HepG2 (cell line): ENCODE measurements around the gene PSMC3IP. TPM values are rescaled to one million over a fixed set of nuclear protein-coding genes. Genes with fewer than 3 reads are reported as not detected.

Source experiments
- CAMTA2 ChIP-seq: sonication (generic); formaldehyde crosslinking; IDR thresholded peaks from 2 replicates; pipeline ENCODE4 v1.4.0; 2020; ENCODE audit warnings: mild to moderate bottlenecking, missing genetic modification reagents, borderline replicate concordance
- GTF3A ChIP-seq: sonication (generic); formaldehyde crosslinking; conservative IDR thresholded peaks from 2 replicates; pipeline ENCODE4 v1.4.0; 2020; ENCODE audit warnings: mild to moderate bottlenecking, missing genetic modification reagents
- HDAC2 ChIP-seq: sonication (generic); formaldehyde crosslinking; IDR thresholded peaks from 2 replicates; pipeline ENCODE4 v1.4.0; 2020; ENCODE audit warnings: missing genetic modification reagents
- MBD4 ChIP-seq: IDR thresholded peaks from 2 replicates; pipeline ENCODE4 v1.6.1; 2012; ENCODE audit warnings: low read length, inconsistent platforms, borderline replicate concordance
- SOX5 ChIP-seq: IDR thresholded peaks from 2 replicates; pipeline ENCODE4 v1.6.1; 2016; ENCODE audit warnings: borderline replicate concordance
- TOE1 ChIP-seq: sonication (generic); formaldehyde crosslinking; IDR thresholded peaks from 2 replicates; pipeline ENCODE4 v1.4.0; 2020; ENCODE audit warnings: mild to moderate bottlenecking, missing genetic modification reagents
- ZBTB20 ChIP-seq: sonication (generic); formaldehyde crosslinking; IDR thresholded peaks from 2 replicates; pipeline ENCODE4 v1.8.1; 2023; ENCODE audit warnings: missing genetic modification reagents, low read depth, mild to moderate bottlenecking, borderline replicate concordance
- ZBTB38 ChIP-seq: sonication (generic); formaldehyde crosslinking; IDR thresholded peaks from 2 replicates; pipeline ENCODE4 v1.5.1; 2020; ENCODE audit warnings: mild to moderate bottlenecking, missing genetic modification reagents
- ZFAT ChIP-seq: sonication (generic); formaldehyde crosslinking; conservative IDR thresholded peaks from 2 replicates; pipeline ENCODE4 v1.8.1; 2023; ENCODE audit warnings: missing genetic modification reagents, inconsistent platforms
- ZMYM3 ChIP-seq: sonication (generic); formaldehyde crosslinking; IDR thresholded peaks from 2 replicates; pipeline ENCODE4 v1.5.1; 2020; ENCODE audit warnings: mild to moderate bottlenecking, missing genetic modification reagents
- ZNF143 ChIP-seq: sonication (generic); formaldehyde crosslinking; IDR thresholded peaks from 2 replicates; pipeline ENCODE4 v1.4.0; 2020; ENCODE audit warnings: missing genetic modification reagents
- ZNF234 ChIP-seq: sonication (generic); formaldehyde crosslinking; conservative IDR thresholded peaks from 2 replicates; pipeline ENCODE4 v1.5.1; 2020; ENCODE audit warnings: mild to moderate bottlenecking, missing genetic modification reagents
- ZNF274 ChIP-seq: sonication (generic); formaldehyde crosslinking; IDR thresholded peaks from 2 replicates; pipeline ENCODE4 v1.5.1; 2020; ENCODE audit warnings: mild to moderate bottlenecking, missing genetic modification reagents
- ZNF350 ChIP-seq: sonication (generic); formaldehyde crosslinking; IDR thresholded peaks from 2 replicates; pipeline ENCODE4 v1.4.0; 2020; ENCODE audit warnings: mild to moderate bottlenecking, low read depth, missing genetic modification reagents, borderline replicate concordance
- ZNF484 ChIP-seq: sonication (generic); formaldehyde crosslinking; IDR thresholded peaks from 2 replicates; pipeline ENCODE4 v1.5.1; 2020; ENCODE audit warnings: mild to moderate bottlenecking, low read depth, missing genetic modification reagents, borderline replicate concordance
- ZNF713 ChIP-seq: sonication (generic); formaldehyde crosslinking; IDR thresholded peaks from 2 replicates; pipeline ENCODE4 v1.4.0; 2020; ENCODE audit warnings: mild to moderate bottlenecking, missing genetic modification reagents
- polyA plus RNA-seq, 8 experiments: library from polyadenylated mRNA; depleted of rRNA in 3 of 8; stranded (reverse) in 7 of 8; unstranded in 1 of 8; fragments of >200 nt; fragmentation: Illumina TruSeq in 4 of 8; extraction: Trizol in 4 of 8; gene quantifications; 2 replicates each; pipeline versions ENCODE4 v1.2.1 to v1.2.3, GENCODE V29; 2011 to 2016; ENCODE audit warnings: low read depth in 4 of 8, missing spikeins in 1 of 8, mixed read lengths in 1 of 8; ENCODE audit not compliant: insufficient read depth in 1 of 8
- total RNA-seq, 5 experiments: library from RNA; depleted of rRNA; stranded (reverse); fragments of >200 nt; fragmentation: Illumina TruSeq; extraction: Trizol; gene quantifications; 2 replicates each; pipeline ENCODE4 v1.2.3, GENCODE V29; 2016; ENCODE audit warnings: low read depth in 1 of 5
- TF ChIP-seq, protein P1 (sequence below): sonication (generic); formaldehyde crosslinking; IDR thresholded peaks from 2 replicates; pipeline ENCODE4 v1.5.1; 2020; ENCODE audit warnings: missing genetic modification reagents, mild to moderate bottlenecking, borderline replicate concordance
- TF ChIP-seq, protein P2 (sequence below): fragments of 450-650 bp; IDR thresholded peaks from 2 replicates; pipeline ENCODE4 v1.6.1; 2017
- TF ChIP-seq, protein P3 (sequence below): sonication (generic); formaldehyde crosslinking; IDR thresholded peaks from 2 replicates; pipeline ENCODE4 v1.4.0; 2020; ENCODE audit warnings: mild to moderate bottlenecking, missing genetic modification reagents
- TF ChIP-seq, protein P4 (sequence below): sonication (generic); formaldehyde crosslinking; conservative IDR thresholded peaks from 2 replicates; pipeline ENCODE4 v1.8.1; 2023; ENCODE audit warnings: missing genetic modification reagents
- TF ChIP-seq, protein P5 (sequence below): sonication (generic); formaldehyde crosslinking; IDR thresholded peaks from 2 replicates; pipeline ENCODE4 v1.4.0; 2020; ENCODE audit warnings: missing genetic modification reagents

Gene PSMC3IP
- total and polyA plus RNA-seq, 2 of the 13 experiments (the other 11 are each of a cell fraction or from before 2014, with no cell fraction given): 6.5 to 22.4 TPM

DNA sequence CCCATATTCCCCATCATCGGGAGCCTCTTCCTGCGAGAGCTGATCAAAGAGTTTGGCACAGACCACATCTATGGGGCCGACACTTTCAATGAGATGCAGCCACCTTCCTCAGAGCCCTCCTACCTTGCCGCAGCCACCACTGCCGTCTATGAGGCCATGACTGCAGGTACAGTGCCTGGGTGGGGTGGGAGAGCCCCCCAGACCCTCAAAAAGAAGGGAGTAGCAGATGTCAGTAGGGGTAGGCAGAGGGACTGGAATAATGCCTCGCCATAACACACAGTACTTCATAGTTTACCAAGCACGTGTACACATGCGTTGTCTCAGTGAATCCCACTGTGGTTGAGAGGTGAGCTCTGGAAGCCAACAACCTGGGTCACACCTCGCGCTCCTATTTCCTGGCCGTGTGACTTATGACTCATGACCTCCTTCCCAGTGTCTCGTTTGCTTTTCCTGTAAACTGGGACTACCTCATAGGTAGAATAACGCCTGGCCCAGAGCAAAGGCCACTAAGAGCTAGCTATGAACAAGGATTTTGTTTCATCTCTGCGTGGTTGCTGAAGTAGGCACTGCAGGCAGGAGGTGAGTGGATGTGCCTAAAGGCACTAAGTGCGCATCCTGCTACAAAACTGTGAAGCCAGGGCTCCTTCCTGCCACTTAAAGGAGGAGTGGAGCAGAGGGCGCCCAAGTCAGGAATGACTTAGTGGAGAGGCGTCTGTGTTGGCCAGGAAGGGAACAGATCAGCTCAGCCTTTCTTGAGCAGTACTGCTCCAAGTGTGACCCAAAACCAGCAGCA, 36.3 kb downstream of the PSMC3IP start (continued):
- TF ChIP-seq ZBTB38 (CRISPR knock-in tag) (peak; percentile 84), TOE1 (CRISPR knock-in tag) (peak; percentile 56; the same call in 1 of the 2 replicates), GTF3A (CRISPR knock-in tag) (0 out of 2 replicates have a peak, but pooled peaks have one; percentile 40), ZNF713 (CRISPR knock-in tag) (no peak), ZFAT (CRISPR knock-in tag) (no peak), HDAC2 (peak; percentile 76), ZNF234 (CRISPR knock-in tag) (no peak), MBD4 (no peak), ZMYM3 (peak; percentile 73; the same call in 1 of the 2 replicates), ZNF143 (CRISPR knock-in tag) (no peak), ZBTB20 (peak; percentile 94), ZNF350 (peak; percentile 66; the same call in 1 of the 2 replicates), ZNF484 (CRISPR knock-in tag) (no peak), CAMTA2 (CRISPR knock-in tag) (no peak), SOX5 (peak; percentile 93), ZNF274 (CRISPR knock-in tag) (peak; percentile 55; the same call in 1 of the 2 replicates)
- TF ChIP-seq, protein P1, sequence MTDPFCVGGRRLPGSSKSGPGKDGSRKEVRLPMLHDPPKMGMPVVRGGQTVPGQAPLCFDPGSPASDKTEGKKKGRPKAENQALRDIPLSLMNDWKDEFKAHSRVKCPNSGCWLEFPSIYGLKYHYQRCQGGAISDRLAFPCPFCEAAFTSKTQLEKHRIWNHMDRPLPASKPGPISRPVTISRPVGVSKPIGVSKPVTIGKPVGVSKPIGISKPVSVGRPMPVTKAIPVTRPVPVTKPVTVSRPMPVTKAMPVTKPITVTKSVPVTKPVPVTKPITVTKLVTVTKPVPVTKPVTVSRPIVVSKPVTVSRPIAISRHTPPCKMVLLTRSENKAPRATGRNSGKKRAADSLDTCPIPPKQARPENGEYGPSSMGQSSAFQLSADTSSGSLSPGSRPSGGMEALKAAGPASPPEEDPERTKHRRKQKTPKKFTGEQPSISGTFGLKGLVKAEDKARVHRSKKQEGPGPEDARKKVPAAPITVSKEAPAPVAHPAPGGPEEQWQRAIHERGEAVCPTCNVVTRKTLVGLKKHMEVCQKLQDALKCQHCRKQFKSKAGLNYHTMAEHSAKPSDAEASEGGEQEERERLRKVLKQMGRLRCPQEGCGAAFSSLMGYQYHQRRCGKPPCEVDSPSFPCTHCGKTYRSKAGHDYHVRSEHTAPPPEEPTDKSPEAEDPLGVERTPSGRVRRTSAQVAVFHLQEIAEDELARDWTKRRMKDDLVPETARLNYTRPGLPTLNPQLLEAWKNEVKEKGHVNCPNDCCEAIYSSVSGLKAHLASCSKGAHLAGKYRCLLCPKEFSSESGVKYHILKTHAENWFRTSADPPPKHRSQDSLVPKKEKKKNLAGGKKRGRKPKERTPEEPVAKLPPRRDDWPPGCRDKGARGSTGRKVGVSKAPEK: 0 out of 2 replicates have a peak, but pooled peaks have one; percentile 38
- TF ChIP-seq, protein P2, sequence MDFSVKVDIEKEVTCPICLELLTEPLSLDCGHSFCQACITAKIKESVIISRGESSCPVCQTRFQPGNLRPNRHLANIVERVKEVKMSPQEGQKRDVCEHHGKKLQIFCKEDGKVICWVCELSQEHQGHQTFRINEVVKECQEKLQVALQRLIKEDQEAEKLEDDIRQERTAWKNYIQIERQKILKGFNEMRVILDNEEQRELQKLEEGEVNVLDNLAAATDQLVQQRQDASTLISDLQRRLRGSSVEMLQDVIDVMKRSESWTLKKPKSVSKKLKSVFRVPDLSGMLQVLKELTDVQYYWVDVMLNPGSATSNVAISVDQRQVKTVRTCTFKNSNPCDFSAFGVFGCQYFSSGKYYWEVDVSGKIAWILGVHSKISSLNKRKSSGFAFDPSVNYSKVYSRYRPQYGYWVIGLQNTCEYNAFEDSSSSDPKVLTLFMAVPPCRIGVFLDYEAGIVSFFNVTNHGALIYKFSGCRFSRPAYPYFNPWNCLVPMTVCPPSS: no peak
- TF ChIP-seq, protein P3, sequence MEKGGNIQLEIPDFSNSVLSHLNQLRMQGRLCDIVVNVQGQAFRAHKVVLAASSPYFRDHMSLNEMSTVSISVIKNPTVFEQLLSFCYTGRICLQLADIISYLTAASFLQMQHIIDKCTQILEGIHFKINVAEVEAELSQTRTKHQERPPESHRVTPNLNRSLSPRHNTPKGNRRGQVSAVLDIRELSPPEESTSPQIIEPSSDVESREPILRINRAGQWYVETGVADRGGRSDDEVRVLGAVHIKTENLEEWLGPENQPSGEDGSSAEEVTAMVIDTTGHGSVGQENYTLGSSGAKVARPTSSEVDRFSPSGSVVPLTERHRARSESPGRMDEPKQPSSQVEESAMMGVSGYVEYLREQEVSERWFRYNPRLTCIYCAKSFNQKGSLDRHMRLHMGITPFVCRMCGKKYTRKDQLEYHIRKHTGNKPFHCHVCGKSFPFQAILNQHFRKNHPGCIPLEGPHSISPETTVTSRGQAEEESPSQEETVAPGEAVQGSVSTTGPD (CRISPR knock-in tag): no peak
- TF ChIP-seq, protein P4, sequence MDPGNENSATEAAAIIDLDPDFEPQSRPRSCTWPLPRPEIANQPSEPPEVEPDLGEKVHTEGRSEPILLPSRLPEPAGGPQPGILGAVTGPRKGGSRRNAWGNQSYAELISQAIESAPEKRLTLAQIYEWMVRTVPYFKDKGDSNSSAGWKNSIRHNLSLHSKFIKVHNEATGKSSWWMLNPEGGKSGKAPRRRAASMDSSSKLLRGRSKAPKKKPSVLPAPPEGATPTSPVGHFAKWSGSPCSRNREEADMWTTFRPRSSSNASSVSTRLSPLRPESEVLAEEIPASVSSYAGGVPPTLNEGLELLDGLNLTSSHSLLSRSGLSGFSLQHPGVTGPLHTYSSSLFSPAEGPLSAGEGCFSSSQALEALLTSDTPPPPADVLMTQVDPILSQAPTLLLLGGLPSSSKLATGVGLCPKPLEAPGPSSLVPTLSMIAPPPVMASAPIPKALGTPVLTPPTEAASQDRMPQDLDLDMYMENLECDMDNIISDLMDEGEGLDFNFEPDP (CRISPR knock-in tag): no peak; the same call in 1 of the 2 replicates
- TF ChIP-seq, protein P5, sequence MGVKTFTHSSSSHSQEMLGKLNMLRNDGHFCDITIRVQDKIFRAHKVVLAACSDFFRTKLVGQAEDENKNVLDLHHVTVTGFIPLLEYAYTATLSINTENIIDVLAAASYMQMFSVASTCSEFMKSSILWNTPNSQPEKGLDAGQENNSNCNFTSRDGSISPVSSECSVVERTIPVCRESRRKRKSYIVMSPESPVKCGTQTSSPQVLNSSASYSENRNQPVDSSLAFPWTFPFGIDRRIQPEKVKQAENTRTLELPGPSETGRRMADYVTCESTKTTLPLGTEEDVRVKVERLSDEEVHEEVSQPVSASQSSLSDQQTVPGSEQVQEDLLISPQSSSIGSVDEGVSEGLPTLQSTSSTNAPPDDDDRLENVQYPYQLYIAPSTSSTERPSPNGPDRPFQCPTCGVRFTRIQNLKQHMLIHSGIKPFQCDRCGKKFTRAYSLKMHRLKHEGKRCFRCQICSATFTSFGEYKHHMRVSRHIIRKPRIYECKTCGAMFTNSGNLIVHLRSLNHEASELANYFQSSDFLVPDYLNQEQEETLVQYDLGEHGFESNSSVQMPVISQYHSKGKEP (CRISPR knock-in tag): no peak
